Measurements from ENCODE around the gene SEL1L. TPM values are rescaled to one million over a fixed set of nuclear protein-coding genes. Genes with fewer than 3 reads are reported as not detected.
"Not testable (repeated sequence)": the region's sequence is repeated elsewhere in the genome, so short reads cannot be mapped to it uniquely, and the experiment has no call there.

Gene SEL1L
- total RNA-seq, 2 experiments from 2014 or later: 49.0 to 50.2 TPM

- H3K27ac Mint-ChIP-seq: no peak overlapping the region
- H3K9me3 Mint-ChIP-seq: no peaks in the 10 kb centered on the region
- ChIA-PET CTCF (interaction anchor here (1.4 kb wide), 1 partner anchor 11 kb away, joined by 3 read pairs; no protein-coding TSS in a partner anchor), POLR2A (no interaction called here)
- intact Hi-C loops (cut with micrococcal nuclease): no loop called here
- no peak for DNase-seq
- H3K4me1 Mint-ChIP-seq (ENCODE audit: low read depth): peaks cover 39% of the 10 kb centered on the region
- H3K27me3 Mint-ChIP-seq: no peaks in the 10 kb centered on the region
- no peak overlapping the region for H3K4me3 Mint-ChIP-seq
- H3K36me3 Mint-ChIP-seq: peaks cover 39% of the 10 kb centered on the region
These were observed 12.3 kb downstream of the SEL1L start for GRCh38 chr14:81521356-81521755.

- Mint-ChIP-seq H3K4me3 (no peak overlapping the region), H3K36me3 (peaks cover 43% of the 10 kb centered on the region), H3K9me3 (no peaks in the 10 kb centered on the region), H3K4me1 (ENCODE audit: low read depth) (peaks cover 39% of the 10 kb centered on the region), H3K27me3 (no peaks in the 10 kb centered on the region), H3K27ac (peak overlapping the region; percentile 76)
- CTCF ChIA-PET: no interaction called here
- intact Hi-C loops (cut with micrococcal nuclease): no loop called here
- POLR2A ChIA-PET: no interaction called here
- peak; percentile 9 for DNase-seq
These were observed 14.2 kb downstream of the SEL1L start for GRCh38 chr14:81519200-81520011.

GRCh38 chr14:81517798-81518398 is 15.8 kb downstream of the SEL1L start:
- Mint-ChIP-seq H3K4me1 (ENCODE audit: low read depth) (peaks cover 28% of the 10 kb centered on the region), H3K27me3 (no peaks in the 10 kb centered on the region), H3K9me3 (no peaks in the 10 kb centered on the region), H3K27ac (no peak overlapping the region), H3K36me3 (peaks cover 47% of the 10 kb centered on the region), H3K4me3 (no peak overlapping the region)
- intact Hi-C loops (cut with micrococcal nuclease): no loop called here
- POLR2A ChIA-PET: interaction anchor here (1.0 kb wide), 1 partner anchor 15 kb away, joined by 3 read pairs; no protein-coding TSS in a partner anchor
- CTCF ChIA-PET: no interaction called here
- no peak for DNase-seq

- no peak for DNase-seq
- ChIA-PET POLR2A (interaction anchor here (0.5 to 1.0 kb wide), 3 partner anchors 15 to 297 kb away, joined by 3 read pairs; partner anchors contain the start of gene GTF2A1), CTCF (no interaction called here)
- no peaks in the 10 kb centered on the region for H3K27me3 Mint-ChIP-seq
- H3K4me3 Mint-ChIP-seq: no peak overlapping the region
- H3K36me3 Mint-ChIP-seq: peaks cover 49% of the 10 kb centered on the region
- no peaks in the 10 kb centered on the region for H3K9me3 Mint-ChIP-seq
- peaks cover 32% of the 10 kb centered on the region for H3K4me1 Mint-ChIP-seq (ENCODE audit: low read depth)
- intact Hi-C loops (cut with micrococcal nuclease): no loop called here
- no peak overlapping the region for H3K27ac Mint-ChIP-seq
These were observed 16.5 kb downstream of the SEL1L start for GRCh38 chr14:81516986-81517797.

GRCh38 chr14:81515927-81516326 is 17.7 kb downstream of the SEL1L start:
- H3K4me3 Mint-ChIP-seq; H3K9me3 Mint-ChIP-seq; H3K27ac Mint-ChIP-seq; POLR2A ChIA-PET; intact Hi-C loops (cut with micrococcal nuclease); DNase-seq; CTCF ChIA-PET; H3K27me3 Mint-ChIP-seq: not testable (repeated sequence)
- peaks cover 41% of the 10 kb centered on the region for H3K36me3 Mint-ChIP-seq
- H3K4me1 Mint-ChIP-seq (ENCODE audit: low read depth): peaks cover 32% of the 10 kb centered on the region

GRCh38 chr14:81512826-81513225 is 20.8 kb downstream of the SEL1L start:
- intact Hi-C loops (cut with micrococcal nuclease); DNase-seq; H3K27ac Mint-ChIP-seq; POLR2A ChIA-PET; H3K27me3 Mint-ChIP-seq; H3K9me3 Mint-ChIP-seq; H3K4me3 Mint-ChIP-seq; CTCF ChIA-PET: not testable (repeated sequence)
- Mint-ChIP-seq H3K4me1 (ENCODE audit: low read depth) (peaks cover 29% of the 10 kb centered on the region), H3K36me3 (peaks cover 32% of the 10 kb centered on the region)

- ChIA-PET CTCF (interaction anchor here (1.3 kb wide), 1 partner anchor 341 kb away, joined by 3 read pairs; no protein-coding TSS in a partner anchor), POLR2A (no interaction called here)
- no peak for DNase-seq
- Mint-ChIP-seq H3K27ac (no peak overlapping the region), H3K4me1 (ENCODE audit: low read depth) (peaks cover 29% of the 10 kb centered on the region), H3K4me3 (no peak overlapping the region), H3K36me3 (peaks cover 34% of the 10 kb centered on the region), H3K9me3 (no peaks in the 10 kb centered on the region), H3K27me3 (no peaks in the 10 kb centered on the region)
- intact Hi-C loops (cut with micrococcal nuclease): no loop called here
These were observed 22.3 kb downstream of the SEL1L start for GRCh38 chr14:81511111-81511904.

GRCh38 chr14:81509838-81510452 is 23.7 kb downstream of the SEL1L start:
- ChIA-PET CTCF (interaction anchor here (0.7 to 1.3 kb wide), 2 partner anchors 22 to 340 kb away, joined by 3 read pairs; no protein-coding TSS in a partner anchor), POLR2A (no interaction called here)
- peaks cover 29% of the 10 kb centered on the region for H3K4me1 Mint-ChIP-seq (ENCODE audit: low read depth)
- peaks cover 32% of the 10 kb centered on the region for H3K36me3 Mint-ChIP-seq
- no peak overlapping the region for H3K27ac Mint-ChIP-seq
- no peak overlapping the region for H3K4me3 Mint-ChIP-seq
- H3K27me3 Mint-ChIP-seq: no peaks in the 10 kb centered on the region
- DNase-seq: no peak
- no peaks in the 10 kb centered on the region for H3K9me3 Mint-ChIP-seq
- intact Hi-C loops (cut with micrococcal nuclease): no loop called here

- CTCF ChIA-PET: no interaction called here
- Mint-ChIP-seq H3K27me3 (no peaks in the 10 kb centered on the region), H3K9me3 (no peaks in the 10 kb centered on the region), H3K4me1 (ENCODE audit: low read depth) (peaks cover 29% of the 10 kb centered on the region), H3K36me3 (peaks cover 33% of the 10 kb centered on the region), H3K4me3 (no peak overlapping the region), H3K27ac (no peak overlapping the region)
- POLR2A ChIA-PET: no interaction called here
- intact Hi-C loops (cut with micrococcal nuclease): no loop called here
- DNase-seq: no peak
These were observed 24.3 kb downstream of the SEL1L start for GRCh38 chr14:81509321-81509720.

GRCh38 chr14:81506487-81506886 is 27.2 kb downstream of the SEL1L start:
- peaks cover 20% of the 10 kb centered on the region for H3K4me1 Mint-ChIP-seq (ENCODE audit: low read depth)
- CTCF ChIA-PET: no interaction called here
- intact Hi-C loops (cut with micrococcal nuclease): no loop called here
- no peak overlapping the region for H3K4me3 Mint-ChIP-seq
- POLR2A ChIA-PET: no interaction called here
- no peaks in the 10 kb centered on the region for H3K27me3 Mint-ChIP-seq
- no peaks in the 10 kb centered on the region for H3K9me3 Mint-ChIP-seq
- no peak overlapping the region for H3K27ac Mint-ChIP-seq
- H3K36me3 Mint-ChIP-seq: peaks cover 35% of the 10 kb centered on the region
- DNase-seq: no peak

GRCh38 chr14:81504864-81505263 is 28.8 kb downstream of the SEL1L start:
- CTCF ChIA-PET: no interaction called here
- POLR2A ChIA-PET: no interaction called here
- H3K9me3 Mint-ChIP-seq: no peaks in the 10 kb centered on the region
- no peaks in the 10 kb centered on the region for H3K27me3 Mint-ChIP-seq
- H3K36me3 Mint-ChIP-seq: peaks cover 40% of the 10 kb centered on the region
- no peak overlapping the region for H3K27ac Mint-ChIP-seq
- peaks cover 10% of the 10 kb centered on the region for H3K4me1 Mint-ChIP-seq (ENCODE audit: low read depth)
- intact Hi-C loops (cut with micrococcal nuclease): no loop called here
- no peak overlapping the region for H3K4me3 Mint-ChIP-seq
- no peak for DNase-seq
